H1 (cell line): ENCODE results near the gene CDH6. TPM values are rescaled to one million over a fixed set of nuclear protein-coding genes. Genes with fewer than 3 reads are reported as not detected.

ENCODE experiments used
- CEBPB ChIP-seq: IDR thresholded peaks from 2 replicates; pipeline ENCODE4 v1.6.1; 2012; ENCODE audit warnings: low read depth, low read length
- CHD1 ChIP-seq: IDR thresholded peaks from 2 replicates; pipeline ENCODE4 v1.6.1; 2012; ENCODE audit warnings: low read depth, low read length, improper control_type of control experiment
- FOSL1 ChIP-seq: IDR thresholded peaks from 2 replicates; pipeline ENCODE4 v1.6.1; 2011; ENCODE audit warnings: mild to moderate bottlenecking, low read depth, low read length, moderate library complexity; ENCODE audit not compliant: insufficient read depth
- TCF12 ChIP-seq: IDR thresholded peaks from 2 replicates; pipeline ENCODE4 v1.6.1; 2011; ENCODE audit warnings: low read depth, mild to moderate bottlenecking, low read length
- polyA plus RNA-seq, 7 experiments: library from polyadenylated mRNA; depleted of rRNA in 3 of 7; stranded (reverse) in 5 of 7; unstranded in 2 of 7; fragments of >200 nt in 5 of 7; fragments of 200-250 nt in 2 of 7; gene quantifications; 1 replicate in 5 of 7; 2 replicates in 1 of 7; 4 replicates in 1 of 7; pipeline versions ENCODE4 v1.2.1 to v1.2.3, GENCODE V29; 2011 to 2013; ENCODE audit warnings: missing spikeins in 2 of 7, mixed read lengths in 2 of 7
- total RNA-seq: library from RNA; stranded (reverse); fragmentation: NEBNext Ultra II Directional; extraction: Animal tissue kit (Norgen Biotek cat#: 25700); gene quantifications from 2 replicates; pipeline ENCODE4 v1.2.1, GENCODE V29; 2021

CDH6 gene
- total and polyA plus RNA-seq, 2 of the 8 experiments (the other 6 are each of a cell fraction or from before 2014, with no cell fraction given), result 1.4 to 1.9 TPM

DNA sequence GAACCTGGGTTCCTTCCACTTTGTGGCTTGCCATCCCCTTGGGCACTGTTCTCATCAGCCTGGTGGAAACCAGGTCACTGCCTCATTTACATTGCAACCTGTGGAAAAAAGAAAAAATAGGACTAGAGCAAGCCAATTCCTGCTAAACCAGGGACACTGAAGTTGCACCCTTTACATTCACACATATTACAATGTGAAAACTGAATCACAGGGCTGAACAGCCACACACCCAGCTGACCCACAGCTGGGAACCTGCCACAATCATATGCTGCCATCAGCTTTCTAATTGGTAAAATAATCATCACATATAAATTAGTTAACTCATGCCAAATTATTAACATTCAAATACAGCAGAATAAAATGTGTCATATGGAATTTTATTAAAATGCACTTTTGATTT, 94.5 kb downstream of the CDH6 start (continued):
- TF ChIP-seq CEBPB (no peak), FOSL1 (no peak), CHD1 (no peak), TCF12 (no peak)
